HepG2 (cell line): ENCODE measurements around the gene TPRN. TPM values are rescaled to one million over a fixed set of nuclear protein-coding genes. Genes with fewer than 3 reads are reported as not detected.
A peak's percentile ranks its signal among the peaks of the same experiment; 100 is the strongest.

ENCODE experiments used
- ARNTL ChIP-seq: sonication (generic); formaldehyde crosslinking; IDR thresholded peaks from 2 replicates; pipeline ENCODE4 v1.4.0; 2020; ENCODE audit warnings: mild to moderate bottlenecking, missing genetic modification reagents
- JUND ChIP-seq: sonication (generic); formaldehyde crosslinking; IDR thresholded peaks from 2 replicates; pipeline ENCODE4 v1.8.0; 2022; ENCODE audit warnings: mild to moderate bottlenecking, missing genetic modification reagents
- NAIF1 ChIP-seq: sonication (generic); formaldehyde crosslinking; IDR thresholded peaks from 2 replicates; pipeline ENCODE4 v1.5.0; 2020; ENCODE audit warnings: mild to moderate bottlenecking, missing genetic modification reagents, borderline replicate concordance
- REST ChIP-seq, 2 experiments: IDR thresholded peaks; 2 replicates each; pipeline ENCODE4 v1.6.1; 2011 to 2012; ENCODE audit warnings: low read length in 2 of 2, borderline replicate concordance in 1 of 2, low read depth in 1 of 2, mild to moderate bottlenecking in 1 of 2, moderate library complexity in 1 of 2
- SALL2 ChIP-seq: sonication (generic); formaldehyde crosslinking; IDR thresholded peaks from 2 replicates; pipeline ENCODE4 v1.8.1; 2023; ENCODE audit warnings: mild to moderate bottlenecking, missing genetic modification reagents, inconsistent platforms
- ZNF281 ChIP-seq: sonication (generic); formaldehyde crosslinking; IDR thresholded peaks from 2 replicates; pipeline ENCODE4 v1.4.0; 2020; ENCODE audit warnings: missing genetic modification reagents, borderline replicate concordance
- ZNF775 ChIP-seq: sonication (generic); formaldehyde crosslinking; IDR thresholded peaks from 2 replicates; pipeline ENCODE4 v1.4.0; 2020; ENCODE audit warnings: missing genetic modification reagents, mild to moderate bottlenecking, moderate library complexity, borderline replicate concordance
- polyA plus RNA-seq, 8 experiments: library from polyadenylated mRNA; depleted of rRNA in 3 of 8; stranded (reverse) in 7 of 8; unstranded in 1 of 8; fragments of >200 nt; fragmentation: Illumina TruSeq in 4 of 8; extraction: Trizol in 4 of 8; gene quantifications; 2 replicates each; pipeline versions ENCODE4 v1.2.1 to v1.2.3, GENCODE V29; 2011 to 2016; ENCODE audit warnings: low read depth in 4 of 8, missing spikeins in 1 of 8, mixed read lengths in 1 of 8; ENCODE audit not compliant: insufficient read depth in 1 of 8
- total RNA-seq, 5 experiments: library from RNA; depleted of rRNA; stranded (reverse); fragments of >200 nt; fragmentation: Illumina TruSeq; extraction: Trizol; gene quantifications; 2 replicates each; pipeline ENCODE4 v1.2.3, GENCODE V29; 2016; ENCODE audit warnings: low read depth in 1 of 5
- TF ChIP-seq, protein P1 (sequence below): sonication (generic); formaldehyde crosslinking; IDR thresholded peaks from 2 replicates; pipeline ENCODE4 v1.5.0; 2020; ENCODE audit warnings: mild to moderate bottlenecking, missing genetic modification reagents, borderline replicate concordance
- TF ChIP-seq, protein P2 (sequence below): sonication (generic); formaldehyde crosslinking; IDR thresholded peaks from 2 replicates; pipeline ENCODE4 v1.5.0; 2020; ENCODE audit warnings: mild to moderate bottlenecking, missing genetic modification reagents

The TPRN gene
- total and polyA plus RNA-seq, 2 of the 13 experiments (the other 11 are each of a cell fraction or from before 2014, with no cell fraction given), result 10.1 to 19.2 TPM

GRCh38 chr9:137235424-137236237 lies 35.1 kb upstream of the TPRN start (continued):
- TF ChIP-seq, protein P1, sequence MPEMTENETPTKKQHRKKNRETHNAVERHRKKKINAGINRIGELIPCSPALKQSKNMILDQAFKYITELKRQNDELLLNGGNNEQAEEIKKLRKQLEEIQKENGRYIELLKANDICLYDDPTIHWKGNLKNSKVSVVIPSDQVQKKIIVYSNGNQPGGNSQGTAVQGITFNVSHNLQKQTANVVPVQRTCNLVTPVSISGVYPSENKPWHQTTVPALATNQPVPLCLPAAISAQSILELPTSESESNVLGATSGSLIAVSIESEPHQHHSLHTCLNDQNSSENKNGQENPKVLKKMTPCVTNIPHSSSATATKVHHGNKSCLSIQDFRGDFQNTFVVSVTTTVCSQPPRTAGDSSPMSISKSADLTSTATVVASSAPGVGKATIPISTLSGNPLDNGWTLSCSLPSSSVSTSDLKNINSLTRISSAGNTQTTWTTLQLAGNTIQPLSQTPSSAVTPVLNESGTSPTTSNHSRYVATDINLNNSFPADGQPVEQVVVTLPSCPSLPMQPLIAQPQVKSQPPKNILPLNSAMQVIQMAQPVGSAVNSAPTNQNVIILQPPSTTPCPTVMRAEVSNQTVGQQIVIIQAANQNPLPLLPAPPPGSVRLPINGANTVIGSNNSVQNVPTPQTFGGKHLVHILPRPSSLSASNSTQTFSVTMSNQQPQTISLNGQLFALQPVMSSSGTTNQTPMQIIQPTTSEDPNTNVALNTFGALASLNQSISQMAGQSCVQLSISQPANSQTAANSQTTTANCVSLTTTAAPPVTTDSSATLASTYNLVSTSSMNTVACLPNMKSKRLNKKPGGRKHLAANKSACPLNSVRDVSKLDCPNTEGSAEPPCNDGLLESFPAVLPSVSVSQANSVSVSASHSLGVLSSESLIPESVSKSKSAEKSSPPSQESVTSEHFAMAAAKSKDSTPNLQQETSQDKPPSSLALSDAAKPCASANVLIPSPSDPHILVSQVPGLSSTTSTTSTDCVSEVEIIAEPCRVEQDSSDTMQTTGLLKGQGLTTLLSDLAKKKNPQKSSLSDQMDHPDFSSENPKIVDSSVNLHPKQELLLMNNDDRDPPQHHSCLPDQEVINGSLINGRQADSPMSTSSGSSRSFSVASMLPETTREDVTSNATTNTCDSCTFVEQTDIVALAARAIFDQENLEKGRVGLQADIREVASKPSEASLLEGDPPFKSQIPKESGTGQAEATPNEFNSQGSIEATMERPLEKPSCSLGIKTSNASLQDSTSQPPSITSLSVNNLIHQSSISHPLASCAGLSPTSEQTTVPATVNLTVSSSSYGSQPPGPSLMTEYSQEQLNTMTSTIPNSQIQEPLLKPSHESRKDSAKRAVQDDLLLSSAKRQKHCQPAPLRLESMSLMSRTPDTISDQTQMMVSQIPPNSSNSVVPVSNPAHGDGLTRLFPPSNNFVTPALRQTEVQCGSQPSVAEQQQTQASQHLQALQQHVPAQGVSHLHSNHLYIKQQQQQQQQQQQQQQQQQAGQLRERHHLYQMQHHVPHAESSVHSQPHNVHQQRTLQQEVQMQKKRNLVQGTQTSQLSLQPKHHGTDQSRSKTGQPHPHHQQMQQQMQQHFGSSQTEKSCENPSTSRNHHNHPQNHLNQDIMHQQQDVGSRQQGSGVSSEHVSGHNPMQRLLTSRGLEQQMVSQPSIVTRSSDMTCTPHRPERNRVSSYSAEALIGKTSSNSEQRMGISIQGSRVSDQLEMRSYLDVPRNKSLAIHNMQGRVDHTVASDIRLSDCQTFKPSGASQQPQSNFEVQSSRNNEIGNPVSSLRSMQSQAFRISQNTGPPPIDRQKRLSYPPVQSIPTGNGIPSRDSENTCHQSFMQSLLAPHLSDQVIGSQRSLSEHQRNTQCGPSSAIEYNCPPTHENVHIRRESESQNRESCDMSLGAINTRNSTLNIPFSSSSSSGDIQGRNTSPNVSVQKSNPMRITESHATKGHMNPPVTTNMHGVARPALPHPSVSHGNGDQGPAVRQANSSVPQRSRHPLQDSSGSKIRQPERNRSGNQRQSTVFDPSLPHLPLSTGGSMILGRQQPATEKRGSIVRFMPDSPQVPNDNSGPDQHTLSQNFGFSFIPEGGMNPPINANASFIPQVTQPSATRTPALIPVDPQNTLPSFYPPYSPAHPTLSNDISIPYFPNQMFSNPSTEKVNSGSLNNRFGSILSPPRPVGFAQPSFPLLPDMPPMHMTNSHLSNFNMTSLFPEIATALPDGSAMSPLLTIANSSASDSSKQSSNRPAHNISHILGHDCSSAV (CRISPR knock-in tag), result no peak
- TF ChIP-seq ZNF281 (CRISPR knock-in tag), result no peak
- TF ChIP-seq ARNTL (CRISPR knock-in tag), result peak; percentile 50; the same call in 1 of the 2 replicates
- no peak for TF ChIP-seq ZNF775
- no peak for TF ChIP-seq REST (IDR thresholded peaks at IDR 0.05; ENCODE audit: borderline replicate concordance in 1 of 2, low read depth in 1 of 2, low read length in 2 of 2)
- no peak for TF ChIP-seq JUND (CRISPR knock-in tag)
- TF ChIP-seq NAIF1 (CRISPR knock-in tag), result 0 out of 2 replicates have a peak, but pooled peaks have one; percentile 12
- TF ChIP-seq, protein P2, sequence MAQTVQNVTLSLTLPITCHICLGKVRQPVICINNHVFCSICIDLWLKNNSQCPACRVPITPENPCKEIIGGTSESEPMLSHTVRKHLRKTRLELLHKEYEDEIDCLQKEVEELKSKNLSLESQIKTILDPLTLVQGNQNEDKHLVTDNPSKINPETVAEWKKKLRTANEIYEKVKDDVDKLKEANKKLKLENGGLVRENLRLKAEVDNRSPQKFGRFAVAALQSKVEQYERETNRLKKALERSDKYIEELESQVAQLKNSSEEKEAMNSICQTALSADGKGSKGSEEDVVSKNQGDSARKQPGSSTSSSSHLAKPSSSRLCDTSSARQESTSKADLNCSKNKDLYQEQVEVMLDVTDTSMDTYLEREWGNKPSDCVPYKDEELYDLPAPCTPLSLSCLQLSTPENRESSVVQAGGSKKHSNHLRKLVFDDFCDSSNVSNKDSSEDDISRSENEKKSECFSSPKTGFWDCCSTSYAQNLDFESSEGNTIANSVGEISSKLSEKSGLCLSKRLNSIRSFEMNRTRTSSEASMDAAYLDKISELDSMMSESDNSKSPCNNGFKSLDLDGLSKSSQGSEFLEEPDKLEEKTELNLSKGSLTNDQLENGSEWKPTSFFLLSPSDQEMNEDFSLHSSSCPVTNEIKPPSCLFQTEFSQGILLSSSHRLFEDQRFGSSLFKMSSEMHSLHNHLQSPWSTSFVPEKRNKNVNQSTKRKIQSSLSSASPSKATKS (CRISPR knock-in tag), result no peak
- no peak for TF ChIP-seq SALL2 (CRISPR knock-in tag)
